GM12892 (cell line): ENCODE data around the gene GPR180.

ENCODE experiments used
- POLR2A ChIP-seq: IDR thresholded peaks from 2 replicates; pipeline ENCODE4 v1.6.1; 2011; ENCODE audit warnings: low read depth, low read length, control low read depth
- TAF1 ChIP-seq: IDR thresholded peaks from 2 replicates; pipeline ENCODE4 v1.6.1; 2011; ENCODE audit warnings: low read depth, mild to moderate bottlenecking, control low read depth, low read length, borderline replicate concordance

DNA sequence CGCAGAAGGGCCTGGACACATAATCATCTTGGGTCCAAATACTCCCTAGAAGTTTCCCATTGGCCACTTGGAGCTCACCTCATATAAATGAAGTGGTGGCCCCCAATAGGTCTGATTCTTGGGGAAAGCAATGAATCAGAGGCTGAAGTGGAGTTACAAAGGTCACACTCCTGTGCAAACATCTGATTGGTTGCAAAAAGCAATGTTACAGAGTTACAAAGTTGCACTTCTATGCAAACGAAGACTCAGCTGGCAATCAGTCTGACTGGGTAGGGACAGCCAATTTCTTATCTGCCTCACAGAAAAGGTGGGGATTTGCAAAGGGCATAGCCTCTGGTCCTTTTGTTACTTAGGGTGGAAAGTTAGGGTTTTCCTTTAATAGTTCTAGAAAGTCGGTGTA, 1.8 kb upstream of the GPR180 start:
- TF ChIP-seq TAF1 = no peak
- no peak for TF ChIP-seq POLR2A
